DMS53 treated with DMSO at 0.1 percent for 48 hours (cell line): ENCODE data around the gene DFFA.
A peak's percentile ranks its signal among the peaks of the same experiment; 100 is the strongest.
"Not testable (repeated sequence)": the region's sequence is repeated elsewhere in the genome, so short reads cannot be mapped to it uniquely, and the experiment has no call there.

Experiments
- DNase-seq: peaks from one replicate; lab custom pipeline; 2025; ENCODE audit not compliant: unreplicated experiment; lab: John Stamatoyannopoulos, UW

Gene DFFA

DNA sequence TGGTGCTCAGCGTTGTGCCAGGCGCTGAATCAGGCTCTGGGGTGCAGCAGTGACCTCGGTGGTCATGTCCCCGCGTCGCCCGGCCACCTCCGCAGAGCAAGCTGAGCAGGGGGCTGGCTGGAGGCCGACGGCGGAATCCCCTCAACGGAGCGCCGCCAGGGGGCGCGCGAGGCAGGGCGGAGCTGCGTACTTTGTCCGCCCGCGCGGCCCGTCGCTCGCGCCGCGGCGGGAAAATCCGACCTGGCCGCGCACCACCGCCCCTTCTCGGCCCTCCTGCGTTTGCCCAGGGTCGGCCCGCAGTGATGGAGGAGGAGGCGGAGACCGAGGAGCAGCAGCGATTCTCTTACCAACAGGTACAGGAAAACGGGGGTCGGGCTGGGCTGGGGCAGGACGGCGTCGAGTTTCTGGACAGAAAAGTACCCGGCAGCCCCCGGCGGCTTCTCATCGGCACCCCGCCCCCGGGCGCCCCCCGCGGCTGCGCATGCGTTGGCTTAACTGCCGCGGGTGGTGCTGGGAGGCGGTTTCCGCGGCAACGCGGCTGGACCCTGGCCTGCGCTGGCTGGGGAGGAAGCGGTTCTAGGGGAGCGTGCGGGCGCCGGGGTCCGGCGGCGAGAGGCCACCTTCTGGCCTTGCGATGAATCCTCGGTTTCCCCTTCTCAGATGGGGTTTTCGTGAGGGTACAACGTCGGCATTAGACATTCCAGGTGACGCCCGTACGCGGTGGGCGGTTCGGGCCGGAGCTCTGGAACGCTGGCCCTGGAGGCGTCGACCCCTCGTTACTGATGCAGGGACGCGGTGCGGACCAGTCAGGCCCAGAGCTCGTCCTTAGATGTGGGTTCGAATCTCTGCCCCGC lies 41.9 kb downstream of the DFFA start, which contains the start of gene CENPS:
Gene CENPS, plus strand, starts transcription at position 218 of the 854 bp plus-strand sequence. Its CDS starts 85 bp downstream, at position 303.
- peak; percentile 71 for DNase-seq

DNA sequence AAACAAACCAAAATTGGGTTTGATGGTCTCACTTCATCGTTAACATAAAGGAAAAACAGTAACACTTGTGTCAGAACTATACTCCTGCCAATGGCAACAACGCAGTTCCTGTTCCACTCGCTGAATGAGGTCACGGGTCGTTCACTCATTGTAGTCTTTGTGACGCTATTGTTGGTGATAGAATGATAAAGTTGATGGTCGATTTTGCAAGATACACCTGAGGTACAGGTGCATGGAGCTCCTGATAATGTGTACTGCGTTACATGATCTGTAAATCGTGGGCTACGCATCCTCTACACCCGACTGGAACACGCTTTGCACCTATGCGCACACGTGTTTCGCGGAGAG lies 42.5 kb downstream of the DFFA start:
- DNase-seq = no peak

DNA sequence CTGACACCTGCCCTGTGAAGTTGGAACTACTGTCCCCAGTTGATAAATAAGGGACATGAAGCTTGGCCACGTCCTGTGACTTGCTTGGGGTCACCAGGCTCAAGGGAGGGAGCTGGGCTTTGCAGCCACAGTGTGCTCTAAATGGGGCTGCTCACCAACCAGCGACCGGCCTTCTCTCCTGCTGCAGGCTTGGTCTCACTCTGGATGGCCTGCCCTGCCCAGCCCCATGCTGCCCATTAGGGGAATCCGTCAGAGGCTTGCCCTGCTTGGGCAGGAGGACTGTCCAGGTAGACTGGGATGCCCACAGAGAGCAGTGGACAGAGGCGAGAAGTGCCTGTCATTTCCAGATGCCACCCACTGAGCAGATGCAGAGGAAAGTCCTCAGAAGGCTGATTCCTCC lies 43.3 kb downstream of the DFFA start:
- no peak for DNase-seq

- DNase-seq = not testable (repeated sequence)
Observed at GRCh38 chr1:10426535-10426848, 45.8 kb downstream of the DFFA start.

- DNase-seq = not testable (repeated sequence)
Observed at GRCh38 chr1:10425826-10426534, 46.3 kb downstream of the DFFA start.

DNA sequence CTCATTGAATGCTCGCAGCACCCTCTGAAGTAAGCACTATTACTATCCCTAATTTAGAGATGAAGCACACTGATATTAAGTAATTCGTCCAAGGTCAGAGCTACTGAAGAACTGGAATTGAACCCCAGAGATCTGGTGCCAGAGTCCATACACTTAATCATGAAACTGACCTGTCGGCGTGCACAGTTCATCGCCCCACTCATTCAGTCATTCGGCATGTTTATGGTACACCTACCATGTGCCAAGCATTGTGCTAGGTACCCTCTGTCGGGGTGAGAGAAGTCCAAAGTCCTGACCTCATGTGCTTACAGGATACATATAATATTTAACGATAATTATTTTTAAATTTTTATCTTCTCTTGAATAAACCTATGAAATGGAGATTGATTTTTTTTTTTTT lies 47.7 kb downstream of the DFFA start:
- DNase-seq = no peak

DNA sequence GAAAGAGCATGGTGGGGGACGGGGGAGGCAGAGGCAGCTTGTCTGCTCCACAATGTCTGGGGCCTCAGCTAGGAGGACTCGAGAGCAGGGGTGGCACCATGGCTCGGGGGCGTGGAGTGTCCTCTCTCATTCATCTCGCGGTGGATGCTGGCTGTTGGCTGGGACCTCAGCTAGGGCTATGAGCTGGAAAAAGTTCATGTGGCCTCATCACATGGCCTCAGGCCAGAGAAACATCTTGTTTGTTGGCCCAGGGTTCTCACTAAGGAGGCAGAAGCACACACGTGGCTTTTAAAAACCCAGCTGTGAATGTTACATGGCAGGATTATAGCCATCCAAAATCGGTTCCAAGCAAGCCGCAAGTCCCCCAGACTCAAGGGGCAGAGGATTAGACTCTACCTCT lies 48.3 kb downstream of the DFFA start:
- DNase-seq = no peak

DNA sequence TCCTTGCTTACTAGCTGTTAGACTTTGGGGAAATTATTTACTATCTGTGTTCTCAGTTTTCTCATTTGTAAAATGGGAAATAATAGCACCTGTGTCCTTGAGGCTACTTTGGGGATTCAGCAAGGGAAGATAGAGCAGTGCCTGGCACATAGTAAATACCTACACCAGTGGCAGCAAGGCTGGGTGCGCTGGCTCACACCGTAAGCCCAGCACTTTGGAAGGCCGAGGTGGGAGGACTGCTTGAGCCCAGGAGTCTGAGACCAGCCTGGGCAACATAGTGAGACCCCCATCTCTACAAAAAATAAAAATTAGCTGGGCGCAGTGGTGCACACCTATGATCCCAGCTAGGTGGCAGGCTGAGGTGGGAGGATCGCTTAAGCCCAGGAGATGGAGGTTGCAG lies 50.7 kb downstream of the DFFA start:
- no peak for DNase-seq

DNA sequence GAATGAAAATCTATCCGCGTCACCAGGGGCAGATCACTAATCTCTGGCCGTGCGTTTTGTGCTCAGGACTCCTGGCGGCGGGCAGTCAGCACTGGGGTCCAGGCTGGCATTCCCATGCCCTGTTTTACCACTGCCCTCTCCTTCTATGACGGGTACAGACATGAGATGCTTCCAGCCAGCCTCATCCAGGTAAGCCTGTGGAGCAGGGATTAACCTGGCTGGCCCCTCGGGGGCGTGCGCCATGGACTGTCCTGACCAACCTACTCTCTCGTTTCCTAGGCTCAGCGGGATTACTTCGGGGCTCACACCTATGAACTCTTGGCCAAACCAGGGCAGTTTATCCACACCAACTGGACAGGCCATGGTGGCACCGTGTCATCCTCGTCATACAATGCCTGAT lies 53.0 kb downstream of the DFFA start:
- no peak for DNase-seq

DNA sequence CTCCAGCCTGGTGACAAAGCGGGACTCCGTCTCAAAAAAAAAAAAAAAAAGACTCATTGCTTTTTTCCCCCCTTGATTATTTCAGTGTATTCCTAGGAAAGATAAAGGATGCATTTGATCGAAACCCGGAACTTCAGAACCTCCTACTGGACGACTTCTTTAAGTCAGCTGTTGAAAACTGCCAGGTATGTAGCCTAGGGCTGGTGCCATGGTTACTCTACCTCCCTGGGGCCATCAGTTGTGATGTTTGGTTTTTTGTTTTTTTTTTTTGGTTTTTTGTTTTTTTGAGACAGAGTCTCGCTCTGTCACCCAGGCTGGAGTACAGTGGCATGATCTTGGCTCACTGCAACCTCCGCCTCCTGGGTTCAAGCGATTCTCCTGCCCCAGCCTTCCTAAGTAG lies 53.6 kb downstream of the DFFA start:
- not testable (repeated sequence) for DNase-seq

- not testable (repeated sequence) for DNase-seq
Observed at GRCh38 chr1:10415967-10416366, 56.4 kb downstream of the DFFA start.

DNA sequence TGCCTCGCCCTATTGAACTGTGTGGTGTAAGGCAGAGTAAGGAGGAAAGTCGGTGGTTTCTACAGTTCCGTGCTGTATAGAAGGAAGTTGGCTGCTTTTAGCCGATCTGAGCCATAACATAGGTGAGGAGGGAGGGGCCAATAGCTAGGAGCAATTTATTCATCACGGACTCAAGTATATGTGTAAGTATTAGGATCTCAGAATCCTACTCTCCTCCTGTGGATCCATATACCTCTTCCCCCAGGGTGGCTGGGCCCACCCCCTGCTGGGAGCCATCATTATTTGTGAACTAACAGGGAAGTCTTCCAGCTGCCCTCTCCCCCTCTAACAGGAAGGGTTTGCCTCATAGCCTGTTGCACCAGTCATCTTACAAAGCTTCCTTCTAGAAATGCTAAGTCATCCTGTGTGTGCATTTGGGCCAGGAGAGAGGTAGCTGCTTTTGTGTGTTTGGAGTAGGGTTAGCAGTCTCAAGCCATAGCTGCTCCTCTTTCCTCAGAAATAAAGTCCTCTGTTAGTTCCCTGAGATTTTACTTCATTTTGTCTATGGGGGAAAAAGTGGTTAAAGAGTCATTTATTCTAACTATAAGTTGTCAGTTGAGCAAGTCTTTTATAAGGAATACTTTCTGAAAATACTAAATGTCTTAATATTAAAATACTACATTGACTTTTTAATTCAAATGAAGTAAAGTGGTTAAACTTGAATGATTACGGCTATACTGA lies 57.0 kb downstream of the DFFA start:
- peak; percentile 41 for DNase-seq

DNA sequence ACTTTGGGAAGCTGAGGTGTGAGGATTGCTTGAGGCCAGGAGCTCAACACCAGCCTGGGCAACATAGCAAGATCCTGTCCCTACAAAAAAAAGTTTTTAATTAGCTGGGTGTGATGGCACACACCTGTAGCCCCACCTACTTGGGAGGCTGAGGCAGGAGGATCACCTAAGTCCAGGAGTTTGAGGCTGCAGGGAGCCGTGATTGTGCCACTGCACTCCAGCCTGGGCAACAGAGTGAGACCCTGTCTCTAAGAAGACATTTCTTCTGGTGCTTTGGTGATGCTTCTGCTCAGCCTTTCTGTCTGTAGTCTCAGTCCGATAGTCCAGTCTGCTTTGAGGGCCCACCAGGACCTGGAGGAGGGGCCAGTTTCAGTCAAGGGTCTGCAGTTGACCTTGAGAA lies 65.1 kb downstream of the DFFA start:
- DNase-seq = no peak
